HEK293 (cell line): Measurements from ENCODE around the gene ZNF184.

Experiments used
- CTCF ChIA-PET: fragments of 350-600 bp; formaldehyde crosslinking; extraction: SDS; loops from one replicate; lab custom pipeline; 2021; ENCODE audit warnings: antibody characterized with exemption; lab: Yijun Ruan, JAX
- POLR2A ChIA-PET: fragments of 300-600 bp; formaldehyde crosslinking; extraction: SDS; loops from one replicate; lab custom pipeline; 2020; ENCODE audit warnings: antibody characterized with exemption, inconsistent platforms; lab: Yijun Ruan, JAX
- H3K27ac ChIP-seq: fragments of 200-500 bp; sonication (Bioruptor generic); 2 replicates; pipeline ENCODE4 v1.5.1; 2014; ENCODE audit warnings: low read depth, low read length, control low read depth, inconsistent platforms; ENCODE audit errors: extremely low read depth
- H3K36me3 ChIP-seq, 2 experiments: fragments of 200-500 bp in 1 of 2; sonication (Bioruptor generic) in 1 of 2; 1 replicate in 1 of 2; 2 replicates in 1 of 2; pipeline ENCODE4 v1.5.1; 2014 to 2017; ENCODE audit warnings: inconsistent platforms in 2 of 2, low read length in 2 of 2; ENCODE audit not compliant: control insufficient read depth in 2 of 2, insufficient read depth in 1 of 2
- H3K4me1 ChIP-seq: fragments of 200-500 bp; sonication (Bioruptor generic); 2 replicates; pipeline ENCODE4 v1.5.1; 2014; ENCODE audit warnings: mild to moderate bottlenecking, low read length, inconsistent platforms; ENCODE audit not compliant: control insufficient read depth, insufficient read depth
- H3K4me3 ChIP-seq: 2 replicates; pipeline ENCODE4 v1.5.1; 2011; ENCODE audit warnings: low read depth, mild to moderate bottlenecking, control low read depth, low read length, moderate library complexity
- H3K9me3 ChIP-seq: fragments of 200-500 bp; sonication (Bioruptor generic); 2 replicates; pipeline ENCODE4 v1.5.1; 2014; ENCODE audit warnings: low read depth, low read length, inconsistent platforms; ENCODE audit not compliant: control insufficient read depth, insufficient read depth
- BCL11A ChIP-seq: fragments of 450-650 bp; formaldehyde crosslinking; IDR thresholded peaks from 2 replicates; pipeline ENCODE4 v1.5.1; 2016; ENCODE audit warnings: low read depth, missing biosample characterization, missing genetic modification characterization
- GLIS2 ChIP-seq: fragments of 450-650 bp; formaldehyde crosslinking; IDR thresholded peaks from 2 replicates; pipeline ENCODE4 v1.5.1; 2016; ENCODE audit warnings: missing biosample characterization, missing genetic modification characterization
- MYNN ChIP-seq: fragments of 450-650 bp; formaldehyde crosslinking; IDR thresholded peaks from 2 replicates; pipeline ENCODE4 v1.5.1; 2016; ENCODE audit warnings: missing biosample characterization, missing genetic modification characterization, borderline replicate concordance
- OVOL3 ChIP-seq: fragments of 450-650 bp; formaldehyde crosslinking; IDR thresholded peaks from 2 replicates; pipeline ENCODE4 v1.5.1; 2016; ENCODE audit warnings: missing biosample characterization, missing genetic modification characterization
- SCRT2 ChIP-seq: fragments of 450-650 bp; formaldehyde crosslinking; IDR thresholded peaks from 2 replicates; pipeline ENCODE4 v1.5.1; 2016; ENCODE audit warnings: missing biosample characterization, missing genetic modification characterization
- SP3 ChIP-seq: fragments of 450-650 bp; formaldehyde crosslinking; IDR thresholded peaks from 2 replicates; pipeline ENCODE4 v1.5.1; 2016; ENCODE audit warnings: missing biosample characterization, missing genetic modification characterization
- ZEB2 ChIP-seq: fragments of 450-650 bp; formaldehyde crosslinking; IDR thresholded peaks from 2 replicates; pipeline ENCODE4 v1.5.1; 2016; ENCODE audit warnings: missing biosample characterization, missing genetic modification characterization
- ZFP3 ChIP-seq: fragments of 450-650 bp; formaldehyde crosslinking; IDR thresholded peaks from 2 replicates; pipeline ENCODE4 v1.5.1; 2016; ENCODE audit warnings: low read depth, missing biosample characterization, missing genetic modification characterization
- ZNF10 ChIP-seq: fragments of 450-650 bp; formaldehyde crosslinking; IDR thresholded peaks from 2 replicates; pipeline ENCODE4 v1.5.1; 2017; ENCODE audit warnings: missing biosample characterization, missing genetic modification characterization
- ZNF138 ChIP-seq: fragments of 450-650 bp; formaldehyde crosslinking; IDR thresholded peaks from 2 replicates; pipeline ENCODE4 v1.5.1; 2016; ENCODE audit warnings: missing biosample characterization, missing genetic modification characterization, borderline replicate concordance
- ZNF140 ChIP-seq: fragments of 450-650 bp; formaldehyde crosslinking; IDR thresholded peaks from 2 replicates; pipeline ENCODE4 v1.5.1; 2016; ENCODE audit warnings: missing biosample characterization, missing genetic modification characterization
- ZNF2 ChIP-seq: fragments of 450-650 bp; formaldehyde crosslinking; IDR thresholded peaks from 2 replicates; pipeline ENCODE4 v1.5.1; 2016; ENCODE audit warnings: missing biosample characterization, missing genetic modification characterization
- ZNF24 ChIP-seq: fragments of 450-650 bp; formaldehyde crosslinking; IDR thresholded peaks from 2 replicates; pipeline ENCODE4 v1.5.1; 2016; ENCODE audit warnings: missing biosample characterization, missing genetic modification characterization
- ZNF274 ChIP-seq, 2 experiments: fragments of 200-500 bp in 1 of 2; fragments of 450-650 bp in 1 of 2; sonication (Bioruptor generic) in 1 of 2; formaldehyde crosslinking in 1 of 2; IDR thresholded peaks; 2 replicates each; pipeline versions ENCODE4 v1.5.1 to v1.6.1; 2014 to 2016; ENCODE audit warnings: borderline replicate concordance in 1 of 2, inconsistent platforms in 1 of 2, low read length in 1 of 2, missing biosample characterization in 1 of 2, missing genetic modification characterization in 1 of 2
- ZNF292 ChIP-seq: fragments of 450-650 bp; formaldehyde crosslinking; IDR thresholded peaks from 2 replicates; pipeline ENCODE4 v1.5.1; 2016; ENCODE audit warnings: low read depth, missing biosample characterization, missing genetic modification characterization, borderline replicate concordance
- ZNF354C ChIP-seq: fragments of 450-650 bp; formaldehyde crosslinking; IDR thresholded peaks from 2 replicates; pipeline ENCODE4 v1.5.1; 2016; ENCODE audit warnings: missing biosample characterization, missing genetic modification characterization, low read depth, borderline replicate concordance
- ZNF501 ChIP-seq: fragments of 450-650 bp; formaldehyde crosslinking; IDR thresholded peaks from 2 replicates; pipeline ENCODE4 v1.5.1; 2016; ENCODE audit warnings: missing biosample characterization, missing genetic modification characterization
- ZNF658 ChIP-seq: fragments of 450-650 bp; formaldehyde crosslinking; IDR thresholded peaks from 2 replicates; pipeline ENCODE4; 2016; ENCODE audit warnings: missing biosample characterization, missing genetic modification characterization
- ZNF660 ChIP-seq: fragments of 450-650 bp; IDR thresholded peaks from 2 replicates; pipeline ENCODE4 v1.5.1; 2018; ENCODE audit warnings: missing biosample characterization, mild to moderate bottlenecking, missing genetic modification characterization
- ZNF664 ChIP-seq: fragments of 450-650 bp; formaldehyde crosslinking; IDR thresholded peaks from 2 replicates; pipeline ENCODE4 v1.5.1; 2016; ENCODE audit warnings: missing biosample characterization, missing genetic modification characterization
- ZNF670 ChIP-seq: fragments of 450-650 bp; formaldehyde crosslinking; IDR thresholded peaks from 2 replicates; pipeline ENCODE4 v1.5.1; 2016; ENCODE audit warnings: missing biosample characterization, missing genetic modification characterization, low read depth
- ZNF76 ChIP-seq: fragments of 450-650 bp; formaldehyde crosslinking; IDR thresholded peaks from 2 replicates; pipeline ENCODE4; 2016; ENCODE audit warnings: low read depth, missing biosample characterization, missing genetic modification characterization, borderline replicate concordance
- TF ChIP-seq, protein P1 (sequence below): fragments of 450-650 bp; IDR thresholded peaks from 2 replicates; pipeline ENCODE4 v1.5.1; 2018; ENCODE audit warnings: missing biosample characterization, missing genetic modification characterization
- TF ChIP-seq, protein P2 (sequence below): fragments of 450-650 bp; formaldehyde crosslinking; IDR thresholded peaks from 2 replicates; pipeline ENCODE4 v1.5.1; 2016; ENCODE audit warnings: missing biosample characterization, missing genetic modification characterization
- TF ChIP-seq, protein P3 (sequence below): fragments of 450-650 bp; formaldehyde crosslinking; conservative IDR thresholded peaks from 2 replicates; pipeline ENCODE4 v1.5.1; 2016; ENCODE audit warnings: low read depth, missing biosample characterization, missing genetic modification characterization
- TF ChIP-seq, protein P4 (sequence below): fragments of 450-650 bp; formaldehyde crosslinking; IDR thresholded peaks from 2 replicates; pipeline ENCODE4 v1.5.1; 2017; ENCODE audit warnings: missing biosample characterization, mild to moderate bottlenecking, missing genetic modification characterization, moderate library complexity

ZNF184 gene

DNA sequence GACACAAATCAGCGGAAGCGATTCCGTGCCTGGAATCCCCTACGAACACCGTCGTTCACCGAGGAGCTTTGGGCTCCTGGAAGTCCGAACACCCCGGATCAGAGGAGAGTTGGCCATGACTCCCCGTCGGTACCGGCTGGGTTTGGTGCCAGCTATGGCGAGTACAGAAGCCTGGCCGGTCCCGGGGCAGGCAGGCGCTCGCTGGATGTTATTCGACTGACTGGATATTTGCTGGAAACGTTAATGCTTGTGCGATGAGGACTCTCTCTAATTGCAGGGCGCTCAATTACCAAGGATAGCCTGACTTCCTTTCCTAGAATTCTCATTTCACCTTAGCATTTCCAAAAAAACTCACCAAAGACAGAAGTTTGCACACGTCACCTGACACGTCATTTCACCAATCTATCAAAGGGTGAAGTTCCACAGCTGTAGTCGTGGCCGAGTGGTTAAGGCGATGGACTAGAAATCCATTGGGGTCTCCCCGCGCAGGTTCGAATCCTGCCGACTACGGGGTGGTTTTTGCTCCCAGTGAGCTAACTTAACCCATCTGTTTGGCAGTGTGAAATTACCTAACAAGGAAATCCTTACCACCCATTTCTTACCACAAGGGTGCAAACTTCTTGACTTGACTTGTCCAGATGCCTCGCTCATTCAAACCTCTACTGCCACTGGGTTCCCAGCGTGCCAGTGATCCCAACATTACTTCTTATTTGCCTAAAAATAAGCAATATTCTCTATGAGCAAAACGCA lies 22.7 kb upstream of the ZNF184 start:
- Histone ChIP-seq H3K9me3 (no peaks in the 10 kb centered on the region), H3K4me3 (peak overlapping the region; percentile 84), H3K36me3 (no peaks in the 10 kb centered on the region), H3K27ac (peak overlapping the region; percentile 52; the same call in 1 of the 2 replicates), H3K4me1 (peaks cover 2% of the 10 kb centered on the region; the same call in 1 of the 2 replicates)
- CTCF ChIA-PET = interaction anchor here (0.5 to 0.9 kb wide), 4 partner anchors 13 to 687 kb away, joined by 3 to 4 read pairs (median 3); no protein-coding TSS in a partner anchor
- POLR2A ChIA-PET = interaction anchor here (0.6 to 2.4 kb wide), 6 partner anchors 12 to 369 kb away, joined by 3 to 11 read pairs (median 3); partner anchors contain the start of gene ZNF184
- TF ChIP-seq ZNF140 (tag by site-specific recombination) = peak; percentile 44; the same call in 1 of the 2 replicates
- TF ChIP-seq, protein P1, sequence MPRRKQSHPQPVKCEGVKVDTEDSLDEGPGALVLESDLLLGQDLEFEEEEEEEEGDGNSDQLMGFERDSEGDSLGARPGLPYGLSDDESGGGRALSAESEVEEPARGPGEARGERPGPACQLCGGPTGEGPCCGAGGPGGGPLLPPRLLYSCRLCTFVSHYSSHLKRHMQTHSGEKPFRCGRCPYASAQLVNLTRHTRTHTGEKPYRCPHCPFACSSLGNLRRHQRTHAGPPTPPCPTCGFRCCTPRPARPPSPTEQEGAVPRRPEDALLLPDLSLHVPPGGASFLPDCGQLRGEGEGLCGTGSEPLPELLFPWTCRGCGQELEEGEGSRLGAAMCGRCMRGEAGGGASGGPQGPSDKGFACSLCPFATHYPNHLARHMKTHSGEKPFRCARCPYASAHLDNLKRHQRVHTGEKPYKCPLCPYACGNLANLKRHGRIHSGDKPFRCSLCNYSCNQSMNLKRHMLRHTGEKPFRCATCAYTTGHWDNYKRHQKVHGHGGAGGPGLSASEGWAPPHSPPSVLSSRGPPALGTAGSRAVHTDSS (tag by site-specific recombination) = peak; percentile 40; the same call in 1 of the 2 replicates
- TF ChIP-seq MYNN (tag by site-specific recombination) = 0 out of 2 replicates have a peak, but pooled peaks have one; percentile 49
- no peak for TF ChIP-seq ZNF274 (IDR thresholded peaks at IDR 0.05; ENCODE audit: low read length)
- TF ChIP-seq ZNF274 (tag by site-specific recombination; IDR thresholded peaks at IDR 0.05; ENCODE audit: borderline replicate concordance) = no peak
- TF ChIP-seq, protein P2, sequence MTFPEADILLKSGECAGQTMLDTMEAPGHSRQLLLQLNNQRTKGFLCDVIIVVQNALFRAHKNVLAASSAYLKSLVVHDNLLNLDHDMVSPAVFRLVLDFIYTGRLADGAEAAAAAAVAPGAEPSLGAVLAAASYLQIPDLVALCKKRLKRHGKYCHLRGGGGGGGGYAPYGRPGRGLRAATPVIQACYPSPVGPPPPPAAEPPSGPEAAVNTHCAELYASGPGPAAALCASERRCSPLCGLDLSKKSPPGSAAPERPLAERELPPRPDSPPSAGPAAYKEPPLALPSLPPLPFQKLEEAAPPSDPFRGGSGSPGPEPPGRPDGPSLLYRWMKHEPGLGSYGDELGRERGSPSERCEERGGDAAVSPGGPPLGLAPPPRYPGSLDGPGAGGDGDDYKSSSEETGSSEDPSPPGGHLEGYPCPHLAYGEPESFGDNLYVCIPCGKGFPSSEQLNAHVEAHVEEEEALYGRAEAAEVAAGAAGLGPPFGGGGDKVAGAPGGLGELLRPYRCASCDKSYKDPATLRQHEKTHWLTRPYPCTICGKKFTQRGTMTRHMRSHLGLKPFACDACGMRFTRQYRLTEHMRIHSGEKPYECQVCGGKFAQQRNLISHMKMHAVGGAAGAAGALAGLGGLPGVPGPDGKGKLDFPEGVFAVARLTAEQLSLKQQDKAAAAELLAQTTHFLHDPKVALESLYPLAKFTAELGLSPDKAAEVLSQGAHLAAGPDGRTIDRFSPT (tag by site-specific recombination) = peak; percentile 57; the same call in 1 of the 2 replicates
- peak; percentile 55 for TF ChIP-seq SP3 (tag by site-specific recombination)
- TF ChIP-seq ZNF501 (tag by site-specific recombination) = peak; percentile 90
- TF ChIP-seq ZNF354C (tag by site-specific recombination) = no peak
- peak; percentile 60; the same call in 1 of the 2 replicates for TF ChIP-seq ZNF76
- TF ChIP-seq ZNF658 (tag by site-specific recombination) = no peak
- no peak for TF ChIP-seq ZNF138 (tag by site-specific recombination)
- TF ChIP-seq BCL11A = peak; percentile 70; the same call in 1 of the 2 replicates
- peak; percentile 75 for TF ChIP-seq ZNF664 (tag by site-specific recombination)
- TF ChIP-seq ZFP3 = 0 out of 2 replicates have a peak, but pooled peaks have one; percentile 11
- TF ChIP-seq ZNF660 (tag by site-specific recombination) = peak; percentile 96
- TF ChIP-seq, protein P3, sequence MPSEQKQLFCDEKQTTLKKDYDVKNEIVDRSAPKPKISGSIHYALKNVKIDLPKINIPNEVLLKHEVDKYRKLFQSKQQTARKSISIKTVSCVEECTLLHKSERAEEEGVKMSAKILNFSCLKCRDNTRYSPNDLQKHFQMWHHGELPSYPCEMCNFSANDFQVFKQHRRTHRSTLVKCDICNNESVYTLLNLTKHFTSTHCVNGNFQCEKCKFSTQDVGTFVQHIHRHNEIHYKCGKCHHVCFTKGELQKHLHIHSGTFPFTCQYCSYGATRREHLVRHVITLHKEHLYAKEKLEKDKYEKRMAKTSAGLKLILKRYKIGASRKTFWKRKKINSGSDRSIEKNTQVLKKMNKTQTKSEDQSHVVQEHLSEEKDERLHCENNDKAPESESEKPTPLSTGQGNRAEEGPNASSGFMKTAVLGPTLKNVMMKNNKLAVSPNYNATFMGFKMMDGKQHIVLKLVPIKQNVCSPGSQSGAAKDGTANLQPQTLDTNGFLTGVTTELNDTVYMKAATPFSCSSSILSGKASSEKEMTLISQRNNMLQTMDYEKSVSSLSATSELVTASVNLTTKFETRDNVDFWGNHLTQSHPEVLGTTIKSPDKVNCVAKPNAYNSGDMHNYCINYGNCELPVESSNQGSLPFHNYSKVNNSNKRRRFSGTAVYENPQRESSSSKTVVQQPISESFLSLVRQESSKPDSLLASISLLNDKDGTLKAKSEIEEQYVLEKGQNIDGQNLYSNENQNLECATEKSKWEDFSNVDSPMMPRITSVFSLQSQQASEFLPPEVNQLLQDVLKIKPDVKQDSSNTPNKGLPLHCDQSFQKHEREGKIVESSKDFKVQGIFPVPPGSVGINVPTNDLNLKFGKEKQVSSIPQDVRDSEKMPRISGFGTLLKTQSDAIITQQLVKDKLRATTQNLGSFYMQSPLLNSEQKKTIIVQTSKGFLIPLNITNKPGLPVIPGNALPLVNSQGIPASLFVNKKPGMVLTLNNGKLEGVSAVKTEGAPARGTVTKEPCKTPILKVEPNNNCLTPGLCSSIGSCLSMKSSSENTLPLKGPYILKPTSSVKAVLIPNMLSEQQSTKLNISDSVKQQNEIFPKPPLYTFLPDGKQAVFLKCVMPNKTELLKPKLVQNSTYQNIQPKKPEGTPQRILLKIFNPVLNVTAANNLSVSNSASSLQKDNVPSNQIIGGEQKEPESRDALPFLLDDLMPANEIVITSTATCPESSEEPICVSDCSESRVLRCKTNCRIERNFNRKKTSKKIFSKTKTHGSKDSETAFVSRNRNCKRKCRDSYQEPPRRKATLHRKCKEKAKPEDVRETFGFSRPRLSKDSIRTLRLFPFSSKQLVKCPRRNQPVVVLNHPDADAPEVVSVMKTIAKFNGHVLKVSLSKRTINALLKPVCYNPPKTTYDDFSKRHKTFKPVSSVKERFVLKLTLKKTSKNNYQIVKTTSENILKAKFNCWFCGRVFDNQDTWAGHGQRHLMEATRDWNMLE = peak; percentile 36; the same call in 1 of the 2 replicates
- peak; percentile 79 for TF ChIP-seq OVOL3 (tag by site-specific recombination)
- TF ChIP-seq ZNF2 (tag by site-specific recombination) = peak; percentile 90
- no peak for TF ChIP-seq ZNF292 (tag by site-specific recombination)
- peak; percentile 93 for TF ChIP-seq ZNF10 (tag by site-specific recombination)
- TF ChIP-seq ZEB2 (tag by site-specific recombination) = peak; percentile 88
- TF ChIP-seq ZNF24 (tag by site-specific recombination) = peak; percentile 96
- TF ChIP-seq SCRT2 (tag by site-specific recombination) = peak; percentile 70
- TF ChIP-seq ZNF670 = no peak
- TF ChIP-seq, protein P4, sequence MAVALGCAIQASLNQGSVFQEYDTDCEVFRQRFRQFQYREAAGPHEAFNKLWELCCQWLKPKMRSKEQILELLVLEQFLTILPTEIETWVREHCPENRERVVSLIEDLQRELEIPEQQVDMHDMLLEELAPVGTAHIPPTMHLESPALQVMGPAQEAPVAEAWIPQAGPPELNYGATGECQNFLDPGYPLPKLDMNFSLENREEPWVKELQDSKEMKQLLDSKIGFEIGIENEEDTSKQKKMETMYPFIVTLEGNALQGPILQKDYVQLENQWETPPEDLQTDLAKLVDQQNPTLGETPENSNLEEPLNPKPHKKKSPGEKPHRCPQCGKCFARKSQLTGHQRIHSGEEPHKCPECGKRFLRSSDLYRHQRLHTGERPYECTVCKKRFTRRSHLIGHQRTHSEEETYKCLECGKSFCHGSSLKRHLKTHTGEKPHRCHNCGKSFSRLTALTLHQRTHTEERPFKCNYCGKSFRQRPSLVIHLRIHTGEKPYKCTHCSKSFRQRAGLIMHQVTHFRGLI (tag by site-specific recombination) = 0 out of 2 replicates have a peak, but pooled peaks have one; percentile 13
- peak; percentile 57 for TF ChIP-seq GLIS2 (tag by site-specific recombination)
